CD4-positive, alpha-beta T cell (primary cell): ENCODE measurements around the gene HSPB6. TPM values are rescaled to one million over a fixed set of nuclear protein-coding genes. Genes with fewer than 3 reads are reported as not detected.

Experiments used
- ATAC-seq: fragments of 200-7000 bp; cut with Tn5 transposase; one replicate; pipeline ENCODE4 v1.10.0; 2022; ENCODE audit warnings: mild to moderate bottlenecking; ENCODE audit not compliant: poor library complexity
- CTCF ChIA-PET: fragments of 350-600 bp; sonication (Branson Sonifier 250); formaldehyde crosslinking; loops from one replicate; lab custom pipeline; 2021; ENCODE audit warnings: antibody characterized with exemption, inconsistent platforms; lab: Charles Lee
- POLR2A ChIA-PET: fragments of 350-600 bp; sonication (Branson Sonifier 250); formaldehyde crosslinking; loops from one replicate; lab custom pipeline; 2021; ENCODE audit warnings: antibody characterized with exemption, inconsistent platforms; lab: Charles Lee
- DNase-seq, 14 experiments: peaks; one replicate each; pipeline ENCODE4 v3.0.0-alpha.2; 2013 to 2020; ENCODE audit warnings: mixed read lengths in 2 of 14
- H3K27ac ChIP-seq, 2 donors: one replicate each; pipeline versions ENCODE4 v1.5.1 to v1.7.0; 2013; ENCODE audit warnings: low read length in 2 of 2, low read depth in 1 of 2, mild to moderate bottlenecking in 1 of 2
- H3K27me3 ChIP-seq, 2 experiments: 1 replicate in 1 of 2; 2 replicates in 1 of 2; pipeline versions ENCODE4 v1.6.1 to v1.7.0; 2013; ENCODE audit warnings: low read length in 2 of 2, control low read depth in 1 of 2, mild to moderate bottlenecking in 1 of 2, moderate library complexity in 1 of 2; ENCODE audit not compliant: insufficient read depth in 2 of 2, control insufficient read depth in 1 of 2
- H3K36me3 ChIP-seq: one replicate; pipeline ENCODE4 v1.6.1; 2013; ENCODE audit warnings: low read length, control low read depth; ENCODE audit not compliant: insufficient read depth
- H3K4me1 ChIP-seq: one replicate; pipeline ENCODE4 v1.6.1; 2013; ENCODE audit warnings: low read length, control low read depth; ENCODE audit not compliant: insufficient read depth
- H3K4me3 ChIP-seq: one replicate; pipeline ENCODE4 v1.5.1; 2013; ENCODE audit warnings: mild to moderate bottlenecking, low read length, moderate library complexity
- H3K9me3 ChIP-seq, 2 experiments: 1 replicate in 1 of 2; 2 replicates in 1 of 2; pipeline versions ENCODE4 v1.6.1 to v1.7.0; 2013; ENCODE audit warnings: low read length in 2 of 2, mild to moderate bottlenecking in 2 of 2, control low read depth in 1 of 2, moderate library complexity in 1 of 2; ENCODE audit not compliant: control insufficient read depth in 1 of 2, insufficient read depth in 1 of 2
- H3K27ac Mint-ChIP-seq: one replicate; pipeline ENCODE4 v1.8.0; 2020; ENCODE audit warnings: mixed read lengths
- H3K27me3 Mint-ChIP-seq: one replicate; pipeline ENCODE4 v1.8.0; 2021; ENCODE audit warnings: mixed read lengths
- H3K36me3 Mint-ChIP-seq: one replicate; pipeline ENCODE4 v1.8.0; 2021; ENCODE audit warnings: low read depth, mixed read lengths
- H3K4me1 Mint-ChIP-seq: one replicate; pipeline ENCODE4 v1.8.0; 2021; ENCODE audit warnings: low read depth, mixed read lengths
- H3K4me3 Mint-ChIP-seq: one replicate; pipeline ENCODE4 v1.8.0; 2020; ENCODE audit warnings: mild to moderate bottlenecking, mixed read lengths
- H3K9me3 Mint-ChIP-seq: one replicate; pipeline ENCODE4 v1.8.0; 2020; ENCODE audit warnings: mixed read lengths
- CTCF ChIP-seq: fragments of 200-600 bp; IDR thresholded peaks from one replicate; pipeline ENCODE4 v1.8.0; 2022; ENCODE audit warnings: antibody characterized with exemption, mild to moderate bottlenecking
- intact Hi-C, 2 experiments: fragments of 100-400 bp; cut with DNase I in 1 of 2; cut with micrococcal nuclease in 1 of 2; formaldehyde crosslinking; loops; one replicate each; pipeline versions ENCODE4 v1.15.1 to v1.9.0; 2023 to 2025; cut with DNase I, micrococcal nuclease
- total RNA-seq, 174 experiments: library from RNA in 2 of 174; stranded (reverse) in 2 of 174; gene quantifications; one replicate each; pipeline ENCODE4 v1.2.3 and lab custom pipeline; 2021 to 2026

HSPB6 gene
- total RNA-seq, 2 experiments from 2014 or later, result not detected

DNA sequence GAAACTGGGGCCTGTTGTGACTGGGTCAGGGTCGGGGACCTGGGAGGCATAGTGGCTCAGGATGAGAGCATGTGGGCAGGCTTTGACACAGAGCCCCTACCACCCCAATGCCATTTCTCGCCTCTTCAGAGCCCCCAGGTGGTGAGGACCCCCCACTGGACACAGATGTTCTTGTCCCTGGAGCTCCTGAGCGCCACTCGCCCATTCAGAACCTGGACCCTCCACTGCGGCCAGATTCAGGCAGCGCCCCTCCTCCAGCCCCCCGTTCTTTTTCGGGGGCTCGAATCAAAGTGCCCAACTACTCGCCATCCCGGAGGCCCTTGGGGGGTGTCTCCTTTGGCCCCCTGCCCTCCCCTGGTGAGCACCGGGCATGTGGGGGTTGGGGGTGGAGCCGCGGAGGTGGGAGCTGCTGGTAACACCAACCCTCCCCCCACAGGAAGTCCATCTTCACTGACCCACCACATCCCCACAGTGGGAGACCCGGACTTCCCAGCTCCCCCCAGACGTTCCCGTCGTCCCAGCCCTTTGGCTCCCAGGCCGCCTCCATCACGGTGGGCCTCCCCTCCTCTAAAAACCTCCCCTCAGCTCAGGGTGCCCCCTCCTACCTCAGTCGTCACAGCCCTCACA, 24.9 kb downstream of the HSPB6 start:
- no peak for ATAC-seq
- Mint-ChIP-seq H3K27me3 (no peaks in the 10 kb centered on the region), H3K36me3 (peaks cover 82% of the 10 kb centered on the region), H3K9me3 (no peaks in the 10 kb centered on the region), H3K4me1 (peaks cover 18% of the 10 kb centered on the region), H3K27ac (no peak overlapping the region), H3K4me3 (no peak overlapping the region)
- intact Hi-C loops, result no loop called here
- no peak overlapping the region for H3K4me3 ChIP-seq
- H3K4me1 ChIP-seq, result peaks cover 6% of the 10 kb centered on the region
- no peak overlapping the region for H3K27ac ChIP-seq
- CTCF ChIA-PET, result no interaction called here
- peaks cover 91% of the 10 kb centered on the region for H3K36me3 ChIP-seq
- POLR2A ChIA-PET, result interaction anchor here (1.2 kb wide), 1 partner anchor 13 kb away, joined by 3 read pairs; no protein-coding TSS in a partner anchor
- no peak for DNase-seq
- no peaks in the 10 kb centered on the region for H3K27me3 ChIP-seq
- no peak for TF ChIP-seq CTCF
- H3K9me3 ChIP-seq, result no peaks in the 10 kb centered on the region

DNA sequence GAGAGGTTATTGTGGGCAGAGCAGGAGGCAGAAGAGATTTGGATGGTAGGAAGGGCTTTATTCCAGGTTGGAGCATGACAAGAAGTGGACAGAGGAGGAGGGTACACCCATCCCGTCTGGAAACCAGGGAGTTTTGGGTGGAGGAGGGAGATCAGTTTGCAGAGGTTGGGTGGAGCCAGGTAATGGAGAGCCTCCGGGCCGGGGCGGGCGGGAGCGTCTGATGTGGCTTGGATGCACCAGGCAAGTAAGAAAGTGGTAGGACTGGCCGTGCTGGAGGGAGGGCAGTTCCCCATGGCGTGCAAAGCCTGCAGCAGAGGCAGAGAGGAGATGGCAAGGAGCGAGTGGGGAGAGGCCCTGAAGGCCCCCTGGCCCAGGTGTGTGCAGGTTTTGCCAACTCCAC, 25.5 kb downstream of the HSPB6 start:
- Histone ChIP-seq H3K9me3 (no peaks in the 10 kb centered on the region), H3K4me3 (no peak overlapping the region), H3K4me1 (peaks cover under 1% of the 10 kb centered on the region), H3K27me3 (no peaks in the 10 kb centered on the region), H3K27ac (no peak overlapping the region), H3K36me3 (peaks cover 91% of the 10 kb centered on the region)
- no peak for TF ChIP-seq CTCF
- no peaks in the 10 kb centered on the region for H3K9me3 Mint-ChIP-seq
- ATAC-seq, result no peak
- H3K27ac Mint-ChIP-seq, result no peak overlapping the region
- CTCF ChIA-PET, result no interaction called here
- H3K4me1 Mint-ChIP-seq, result peaks cover 12% of the 10 kb centered on the region
- POLR2A ChIA-PET, result interaction anchor here (1.2 kb wide), 1 partner anchor 13 kb away, joined by 3 read pairs; no protein-coding TSS in a partner anchor
- H3K4me3 Mint-ChIP-seq, result no peak overlapping the region
- no peak for DNase-seq
- intact Hi-C loops, result no loop called here
- peaks cover 82% of the 10 kb centered on the region for H3K36me3 Mint-ChIP-seq
- H3K27me3 Mint-ChIP-seq, result no peaks in the 10 kb centered on the region

GRCh38 chr19:35730326-35730725, 26.5 kb downstream of the HSPB6 start:
- Histone ChIP-seq H3K4me3 (no peak overlapping the region), H3K9me3 (no peaks in the 10 kb centered on the region), H3K36me3 (peaks cover 94% of the 10 kb centered on the region), H3K27me3 (no peaks in the 10 kb centered on the region), H3K4me1 (no peaks in the 10 kb centered on the region), H3K27ac (no peak overlapping the region)
- Mint-ChIP-seq H3K27me3 (no peaks in the 10 kb centered on the region), H3K9me3 (no peaks in the 10 kb centered on the region), H3K4me3 (no peak overlapping the region), H3K4me1 (peaks cover 12% of the 10 kb centered on the region), H3K27ac (no peak overlapping the region), H3K36me3 (peaks cover 82% of the 10 kb centered on the region)
- POLR2A ChIA-PET, result interaction anchor here (1.8 kb wide), 1 partner anchor 10 kb away, joined by 5 read pairs; no protein-coding TSS in a partner anchor
- intact Hi-C loops, result no loop called here
- no peak for ATAC-seq
- CTCF ChIA-PET, result no interaction called here
- no peak for TF ChIP-seq CTCF
- DNase-seq, result no peak
